GM23338 (cell line): ENCODE results near the gene ZNF689. TPM values are rescaled to one million over a fixed set of nuclear protein-coding genes. Genes with fewer than 3 reads are reported as not detected.

Source experiments
- ATAC-seq: fragments of 200-7000 bp; cut with Tn5 transposase; 3 replicates; pipeline ENCODE4 v1.9.1; 2020
- DNase-seq: peaks from one replicate; pipeline ENCODE4 v3.0.0-alpha.2; 2015; ENCODE audit warnings: low spot score
- H2AFZ ChIP-seq: fragments of 200-600 bp; sonication (generic); 2 replicates; pipeline ENCODE4 v1.8.0; 2016; ENCODE audit warnings: antibody characterized with exemption, mild to moderate bottlenecking, moderate library complexity
- H3F3A ChIP-seq: fragments of 200-600 bp; sonication (generic); replicated peaks from 2 replicates; pipeline ENCODE4 v1.8.0; 2017; ENCODE audit warnings: antibody characterized with exemption, mixed run types, low read depth
- H3K27ac ChIP-seq: fragments of 200-600 bp; sonication (generic); 2 replicates; pipeline ENCODE4 v1.6.1; 2016; ENCODE audit warnings: low read depth
- H3K27me3 ChIP-seq: fragments of 200-600 bp; sonication (generic); 2 replicates; pipeline ENCODE4 v1.8.0; 2016; ENCODE audit warnings: mild to moderate bottlenecking, mixed run types, moderate library complexity; ENCODE audit not compliant: insufficient read depth
- H3K36me3 ChIP-seq: fragments of 200-600 bp; sonication (generic); 2 replicates; pipeline ENCODE4 v1.8.0; 2016; ENCODE audit warnings: mild to moderate bottlenecking; ENCODE audit not compliant: insufficient read depth
- H3K4me1 ChIP-seq: fragments of 200-600 bp; sonication (generic); 2 replicates; pipeline ENCODE4 v1.8.0; 2016; ENCODE audit warnings: mild to moderate bottlenecking, moderate library complexity; ENCODE audit not compliant: insufficient read depth
- H3K4me2 ChIP-seq: fragments of 200-600 bp; sonication (generic); 2 replicates; pipeline ENCODE4 v1.7.1; 2017; ENCODE audit warnings: mixed run types
- H3K4me3 ChIP-seq: fragments of 200-600 bp; sonication (generic); 2 replicates; pipeline ENCODE4 v1.6.1; 2016; ENCODE audit warnings: mixed run types
- H3K79me2 ChIP-seq: fragments of 200-600 bp; sonication (generic); replicated peaks from 2 replicates; pipeline ENCODE4 v1.8.0; 2017; ENCODE audit warnings: mild to moderate bottlenecking; ENCODE audit not compliant: insufficient read depth
- H3K9me2 ChIP-seq: fragments of 200-600 bp; sonication (generic); 2 replicates; pipeline ENCODE4 v1.8.0; 2017; ENCODE audit not compliant: insufficient read depth
- H4K20me1 ChIP-seq: fragments of 200-600 bp; sonication (generic); replicated peaks from 2 replicates; pipeline ENCODE4 v1.8.0; 2017; ENCODE audit warnings: mild to moderate bottlenecking; ENCODE audit not compliant: insufficient read depth
- H3K27ac Mint-ChIP-seq: 2 replicates; pipeline ENCODE4 v1.8.0; 2020; ENCODE audit warnings: inconsistent platforms, mild to moderate bottlenecking, moderate library complexity, mixed read lengths
- H3K27me3 Mint-ChIP-seq: 3 replicates; pipeline ENCODE4 v1.8.0; 2022; ENCODE audit warnings: low read depth, mild to moderate bottlenecking, moderate library complexity, mixed read lengths, inconsistent platforms; ENCODE audit not compliant: insufficient read depth, poor library complexity
- H3K36me3 Mint-ChIP-seq: 3 replicates; pipeline ENCODE4 v1.8.0; 2021; ENCODE audit warnings: low read depth, mild to moderate bottlenecking, inconsistent platforms, moderate library complexity, mixed read lengths
- H3K4me1 Mint-ChIP-seq: 3 replicates; pipeline ENCODE4 v1.8.0; 2020; ENCODE audit warnings: mild to moderate bottlenecking, inconsistent platforms, mixed read lengths
- H3K4me3 Mint-ChIP-seq: 3 replicates; pipeline ENCODE4 v1.8.0; 2021; ENCODE audit warnings: moderate library complexity, mild to moderate bottlenecking, inconsistent platforms, mixed read lengths
- H3K9me3 Mint-ChIP-seq: 3 replicates; pipeline ENCODE4 v1.8.0; 2020; ENCODE audit warnings: moderate library complexity, mild to moderate bottlenecking, inconsistent platforms, mixed read lengths
- CREB1 ChIP-seq: fragments of 250-450 bp; sonication (Bioruptor Pico); IDR thresholded peaks from 2 replicates; pipeline ENCODE4 v1.5.0; 2020; ENCODE audit warnings: low read depth, mild to moderate bottlenecking, moderate library complexity
- CTCF ChIP-seq, 2 experiments: fragments of 200-600 bp in 1 of 2; sonication (generic) in 1 of 2; conservative IDR thresholded peaks; 2 replicates each; pipeline versions ENCODE4 v1.5.1 to v1.6.1; 2016 to 2017; ENCODE audit warnings: antibody characterized with exemption in 2 of 2, low read depth in 2 of 2, mild to moderate bottlenecking in 2 of 2, moderate library complexity in 1 of 2
- ETS1 ChIP-seq: IDR thresholded peaks from 2 replicates; pipeline ENCODE4 v1.6.1; 2016; ENCODE audit warnings: antibody characterized with exemption
- EZH2 ChIP-seq: fragments of 200-600 bp; sonication (generic); IDR thresholded peaks from one replicate; pipeline ENCODE4 v1.8.0; 2017; ENCODE audit warnings: antibody characterized with exemption, mild to moderate bottlenecking, low read depth; ENCODE audit not compliant: unreplicated experiment
- EZH2phosphoT487 ChIP-seq: fragments of 200-600 bp; sonication (generic); IDR thresholded peaks from one replicate; pipeline ENCODE4 v1.8.1; 2018; ENCODE audit warnings: antibody characterized with exemption; ENCODE audit not compliant: unreplicated experiment
- NANOG ChIP-seq: IDR thresholded peaks from 2 replicates; pipeline ENCODE4 v1.6.1; 2016; ENCODE audit warnings: antibody characterized with exemption, borderline replicate concordance
- POLR2AphosphoS5 ChIP-seq: IDR thresholded peaks from 2 replicates; pipeline ENCODE4 v1.6.1; 2016; ENCODE audit warnings: antibody characterized with exemption, low read depth
- REST ChIP-seq: IDR thresholded peaks from one replicate; pipeline ENCODE4 v1.6.1; 2018; ENCODE audit warnings: antibody characterized with exemption; ENCODE audit not compliant: unreplicated experiment
- STAT1 ChIP-seq: IDR thresholded peaks from one replicate; pipeline ENCODE4 v1.6.1; 2016; ENCODE audit warnings: antibody characterized with exemption; ENCODE audit not compliant: unreplicated experiment
- ZNF114 ChIP-seq: fragments of 250-450 bp; sonication (Bioruptor Pico); IDR thresholded peaks from 2 replicates; pipeline ENCODE4 v1.5.0; 2020; ENCODE audit warnings: mild to moderate bottlenecking, moderate library complexity
- ZNF331 ChIP-seq: fragments of 250-450 bp; sonication (Bioruptor Pico); IDR thresholded peaks from 2 replicates; pipeline ENCODE4 v1.5.0; 2020; ENCODE audit warnings: low read depth, mild to moderate bottlenecking, moderate library complexity
- ZNF462 ChIP-seq: fragments of 250-450 bp; sonication (Bioruptor Pico); IDR thresholded peaks from 2 replicates; pipeline ENCODE4 v1.5.0; 2020; ENCODE audit warnings: mild to moderate bottlenecking, moderate library complexity
- polyA plus RNA-seq: library from polyadenylated mRNA; unstranded; fragments of >200 nt; fragmentation: Nextera tagmentation; extraction: Ambion mirVana; gene quantifications from 2 replicates; pipeline ENCODE4 v1.2.1, GENCODE V29; 2016
- total RNA-seq: library from RNA; depleted of rRNA; stranded (reverse); fragments of >200 nt; shearing (Covaris generic); gene quantifications from 2 replicates; pipeline ENCODE4 v1.2.3, GENCODE V29; 2014

The ZNF689 gene
- total and polyA plus RNA-seq, 2 experiments from 2014 or later = 5.3 to 16.7 TPM

GRCh38 chr16:30555315-30556124, 54.7 kb downstream of the ZNF689 start:
- H3K27me3 Mint-ChIP-seq = peaks cover 13% of the 10 kb centered on the region
- Histone ChIP-seq H3F3A (0 out of 2 replicates have a peak, but pooled peaks cover 15% of the 10 kb centered on the region), H3K4me1 (peaks cover 15% of the 10 kb centered on the region), H3K27me3 (no peaks in the 10 kb centered on the region), H4K20me1 (no peaks in the 10 kb centered on the region), H3K27ac (no peak overlapping the region), H3K79me2 (peaks cover 3% of the 10 kb centered on the region; the same call in 1 of the 2 replicates), H2AFZ (no peak overlapping the region), H3K4me2 (no peak overlapping the region), H3K4me3 (no peak overlapping the region), H3K9me2 (0 out of 2 replicates have a peak, but pooled peaks cover 3% of the 10 kb centered on the region), H3K36me3 (no peaks in the 10 kb centered on the region; the same call in 1 of the 2 replicates)
- DNase-seq (no peak), ATAC-seq (no peak)
- TF ChIP-seq NANOG (no peak), ZNF114 (no peak), POLR2AphosphoS5 (no peak), EZH2 (no peak), EZH2phosphoT487 (no peak), CREB1 (no peak), STAT1 (no peak), REST (no peak), CTCF (conservative IDR thresholded peaks at IDR 0.05; ENCODE audit: low read depth in 2 of 2) (no peak), ZNF331 (no peak), ZNF462 (no peak), ETS1 (no peak)
- H3K27ac Mint-ChIP-seq = peak overlapping the region; percentile 3; the same call in 1 of the 2 replicates
- no peaks in the 10 kb centered on the region; the same call in 2 of the 3 replicates for H3K9me3 Mint-ChIP-seq
- H3K4me1 Mint-ChIP-seq = peaks cover 18% of the 10 kb centered on the region
- H3K4me3 Mint-ChIP-seq = peak overlapping the region; percentile 54
- peaks cover 21% of the 10 kb centered on the region for H3K36me3 Mint-ChIP-seq
